Measurements from ENCODE around the gene SF1. TPM values are rescaled to one million over a fixed set of nuclear protein-coding genes. Genes with fewer than 3 reads are reported as not detected.

Gene SF1
- total RNA-seq, 2 donors from 2014 or later, result 150 to 470 TPM

GRCh38 chr11:64751136-64751535, 27.2 kb downstream of the SF1 start:
- DNase-seq, result no peak
- Histone ChIP-seq H3K36me3 (replicated peaks in 1 of 2; ENCODE audit: insufficient read depth in 1 of 2, low read depth in 2 of 2) (no peaks in the 10 kb centered on the region), H3K9me3 (no peaks in the 10 kb centered on the region), H3K27me3 (peaks cover 0 to under 1% of the 10 kb centered on the region in 2 donors), H3K4me1 (no peaks in the 10 kb centered on the region), H3K4me3 (no peak overlapping the region), H3K27ac (no peak overlapping the region)
- no peak for ATAC-seq
- WGBS, 2 donors, result 89 to 100% methylated on average over 1 to 6 of the region's 9 CpGs
- intact Hi-C loops (cut with DNase I), result no loop called here
- no peak for TF ChIP-seq POLR2A (IDR thresholded peaks at IDR 0.05)
- no peak for TF ChIP-seq CTCF (IDR thresholded peaks at IDR 0.05)

GRCh38 chr11:64750361-64751054, 27.8 kb downstream of the SF1 start:
- H3K4me3 ChIP-seq, result no peak overlapping the region
- WGBS, 2 donors, result 87 to 92% methylated on average over 12 to 13 of the region's 13 CpGs
- peaks cover 0 to 7% of the 10 kb centered on the region in 2 donors for H3K27me3 ChIP-seq
- ATAC-seq (no peak), DNase-seq (no peak)
- intact Hi-C loops (cut with DNase I), result no loop called here
- H3K4me1 ChIP-seq, result peaks cover 3% of the 10 kb centered on the region
- TF ChIP-seq CTCF (IDR thresholded peaks at IDR 0.05), result no peak
- TF ChIP-seq POLR2A (IDR thresholded peaks at IDR 0.05), result no peak
- H3K9me3 ChIP-seq, result no peaks in the 10 kb centered on the region
- H3K27ac ChIP-seq, result no peak overlapping the region
- no peaks in the 10 kb centered on the region for H3K36me3 ChIP-seq (replicated peaks in 1 of 2; ENCODE audit: insufficient read depth in 1 of 2, low read depth in 2 of 2)

- Histone ChIP-seq H3K27ac (no peak overlapping the region), H3K9me3 (no peaks in the 10 kb centered on the region), H3K36me3 (replicated peaks in 1 of 2; ENCODE audit: insufficient read depth in 1 of 2, low read depth in 2 of 2) (no peaks in the 10 kb centered on the region), H3K27me3 (peaks cover 0 to 25% of the 10 kb centered on the region in 2 donors), H3K4me1 (peaks cover 25% of the 10 kb centered on the region), H3K4me3 (no peak overlapping the region)
- WGBS, 2 donors, result 87 to 90% methylated on average over 15 of the region's 15 CpGs
- DNase-seq (no peak), ATAC-seq (no peak)
- intact Hi-C loops (cut with DNase I), result no loop called here
- no peak for TF ChIP-seq CTCF (IDR thresholded peaks at IDR 0.05)
- TF ChIP-seq POLR2A (IDR thresholded peaks at IDR 0.05), result no peak
Observed at GRCh38 chr11:64747961-64748665, 30.2 kb downstream of the SF1 start.

GRCh38 chr11:64746486-64746885, 31.9 kb downstream of the SF1 start:
- no peaks in the 10 kb centered on the region for H3K36me3 ChIP-seq (replicated peaks in 1 of 2; ENCODE audit: insufficient read depth in 1 of 2, low read depth in 2 of 2)
- WGBS, 2 donors, result 75 to 83% methylated on average over 5 to 10 of the region's 10 CpGs
- H3K4me3 ChIP-seq, result no peak overlapping the region
- peaks cover 38% of the 10 kb centered on the region for H3K4me1 ChIP-seq
- intact Hi-C loops (cut with DNase I), result no loop called here
- no peak for DNase-seq
- H3K9me3 ChIP-seq, result no peaks in the 10 kb centered on the region
- TF ChIP-seq CTCF (IDR thresholded peaks at IDR 0.05) (no peak), POLR2A (IDR thresholded peaks at IDR 0.05) (no peak)
- H3K27me3 ChIP-seq, result peaks cover 0 to 41% of the 10 kb centered on the region in 2 donors
- peak overlapping the region in 1 of 4 donors; percentile 63 for H3K27ac ChIP-seq
- ATAC-seq, result no peak
